ENCODE measurements around the gene MZT2A. TPM values are rescaled to one million over a fixed set of nuclear protein-coding genes. Genes with fewer than 3 reads are reported as not detected.
"Not testable (repeated sequence)": the region's sequence is repeated elsewhere in the genome, so short reads cannot be mapped to it uniquely, and the experiment has no call there.

MZT2A gene
- total RNA-seq, 3 donors from 2014 or later, result 47.5 to 75.3 (median 60.4) TPM

- ATAC-seq (no peak), DNase-seq (no peak)
- TF ChIP-seq CTCF (IDR thresholded peaks at IDR 0.05), result no peak
- no peaks in the 10 kb centered on the region for H3K36me3 ChIP-seq (ENCODE audit: low read depth)
- no peaks in the 10 kb centered on the region for H3K4me1 ChIP-seq (ENCODE audit: low read depth)
- no peaks in the 10 kb centered on the region for H3K9me3 ChIP-seq
- intact Hi-C loops (cut with DNase I, micrococcal nuclease), result no loop called here
- H3K4me3 ChIP-seq, result no peak overlapping the region
Measured at GRCh38 chr2:131509615-131510014, 17.4 kb upstream of the MZT2A start.

GRCh38 chr2:131504082-131504750, 12.0 kb upstream of the MZT2A start:
- intact Hi-C loops (cut with DNase I, micrococcal nuclease); H3K36me3 ChIP-seq (ENCODE audit: low read depth); H3K4me3 ChIP-seq; H3K4me1 ChIP-seq (ENCODE audit: low read depth); DNase-seq; H3K9me3 ChIP-seq: not testable (repeated sequence)
- peak; percentile 46 for ATAC-seq

GRCh38 chr2:131503587-131503986, 11.4 kb upstream of the MZT2A start:
- DNase-seq; intact Hi-C loops (cut with DNase I, micrococcal nuclease); H3K9me3 ChIP-seq; H3K36me3 ChIP-seq (ENCODE audit: low read depth); H3K4me1 ChIP-seq (ENCODE audit: low read depth); ATAC-seq; H3K4me3 ChIP-seq: not testable (repeated sequence)

GRCh38 chr2:131498321-131498973, 6.2 kb upstream of the MZT2A start:
- ATAC-seq; H3K9me3 ChIP-seq; intact Hi-C loops (cut with DNase I, micrococcal nuclease); H3K4me3 ChIP-seq; DNase-seq; H3K36me3 ChIP-seq (ENCODE audit: low read depth): not testable (repeated sequence)
- H3K4me1 ChIP-seq (ENCODE audit: low read depth), result peaks cover 12% of the 10 kb centered on the region

- peaks cover 12% of the 10 kb centered on the region for H3K4me1 ChIP-seq (ENCODE audit: low read depth)
- intact Hi-C loops (cut with DNase I, micrococcal nuclease); H3K4me3 ChIP-seq; H3K9me3 ChIP-seq; H3K36me3 ChIP-seq (ENCODE audit: low read depth); ATAC-seq; DNase-seq: not testable (repeated sequence)
Measured at GRCh38 chr2:131495506-131495905, 3.3 kb upstream of the MZT2A start.

GRCh38 chr2:131493199-131493968, 1.2 kb upstream of the MZT2A start:
- Histone ChIP-seq H3K36me3 (ENCODE audit: low read depth) (no peaks in the 10 kb centered on the region), H3K4me3 (peak overlapping the region; percentile 67), H3K9me3 (no peaks in the 10 kb centered on the region), H3K4me1 (ENCODE audit: low read depth) (peaks cover 12% of the 10 kb centered on the region)
- no peak for TF ChIP-seq CTCF (IDR thresholded peaks at IDR 0.05)
- intact Hi-C loops (cut with DNase I, micrococcal nuclease), result no loop called here
- ATAC-seq, result peak; percentile 23
- DNase-seq, result no peak

- Histone ChIP-seq H3K4me3 (peak overlapping the region; percentile 67), H3K4me1 (ENCODE audit: low read depth) (peaks cover 12% of the 10 kb centered on the region), H3K9me3 (no peaks in the 10 kb centered on the region), H3K36me3 (ENCODE audit: low read depth) (no peaks in the 10 kb centered on the region)
- peak; percentile 65 for TF ChIP-seq CTCF (IDR thresholded peaks at IDR 0.05)
- ATAC-seq, result peak; percentile 86
- peak; percentile 93 to 96 (median 96) for DNase-seq
- intact Hi-C loops (cut with DNase I, micrococcal nuclease), result no loop called here
Measured at GRCh38 chr2:131492418-131493198, 411 bp upstream of the MZT2A start.

- H3K36me3 ChIP-seq (ENCODE audit: low read depth); H3K4me3 ChIP-seq; H3K9me3 ChIP-seq; intact Hi-C loops (cut with DNase I, micrococcal nuclease): not testable (repeated sequence)
- peaks cover 12% of the 10 kb centered on the region for H3K4me1 ChIP-seq (ENCODE audit: low read depth)
- DNase-seq (peak in 1 of 3 donors; percentile 9), ATAC-seq (peak; percentile 27)
Measured at GRCh38 chr2:131491469-131491836, 744 bp downstream of the MZT2A start.

- H3K4me3 ChIP-seq; H3K9me3 ChIP-seq; intact Hi-C loops (cut with DNase I, micrococcal nuclease); ATAC-seq; H3K36me3 ChIP-seq (ENCODE audit: low read depth): not testable (repeated sequence)
- DNase-seq, result peak in 1 of 3 donors; percentile 49
- peaks cover 12% of the 10 kb centered on the region for H3K4me1 ChIP-seq (ENCODE audit: low read depth)
Measured at GRCh38 chr2:131490616-131491468, 1.4 kb downstream of the MZT2A start.

All from mucosa of descending colon (tissue), 3 donors.